NB4 (cell line): ENCODE data around the gene RCOR1.
A peak's percentile ranks its signal among the peaks of the same experiment; 100 is the strongest.

Experiments
- DNase-seq: peaks from one replicate; pipeline ENCODE4 v3.0.0; 2010; ENCODE audit warnings: low read depth
- H3K4me3 ChIP-seq: one replicate; pipeline ENCODE4 v1.5.1; 2011; ENCODE audit warnings: mild to moderate bottlenecking, low read depth, low read length, moderate library complexity
- CTCF ChIP-seq: IDR thresholded peaks from one replicate; pipeline ENCODE4 v1.5.1; 2012; ENCODE audit warnings: low read depth, low read length
- MAX ChIP-seq: IDR thresholded peaks from 2 replicates; pipeline ENCODE4 v1.6.1; 2011; ENCODE audit warnings: low read depth, low read length
- MYC ChIP-seq: IDR thresholded peaks from 2 replicates; pipeline ENCODE4 v1.6.1; 2011; ENCODE audit warnings: low read depth, low read length
- POLR2A ChIP-seq: IDR thresholded peaks from 2 replicates; pipeline ENCODE4 v1.6.1; 2011; ENCODE audit warnings: mild to moderate bottlenecking; ENCODE audit not compliant: insufficient read length; ENCODE audit errors: extremely low read depth

RCOR1 gene

GRCh38 chr14:102625564-102626296 lies 33.3 kb downstream of the RCOR1 start:
- TF ChIP-seq MYC (no peak), MAX (no peak), POLR2A (no peak), CTCF (no peak)
- no peak overlapping the region for H3K4me3 ChIP-seq
- no peak for DNase-seq

- DNase-seq: no peak
- no peak for TF ChIP-seq CTCF
- TF ChIP-seq MAX: no peak
- TF ChIP-seq POLR2A: no peak
- no peak for TF ChIP-seq MYC
- no peak overlapping the region for H3K4me3 ChIP-seq
Observed at GRCh38 chr14:102626530-102626929, 34.1 kb downstream of the RCOR1 start.

- no peak for DNase-seq
- no peak for TF ChIP-seq CTCF
- peak; percentile 87 for TF ChIP-seq MAX
- TF ChIP-seq POLR2A: no peak
- TF ChIP-seq MYC: peak; percentile 58; the same call in 1 of the 2 replicates
- H3K4me3 ChIP-seq: no peak overlapping the region
Observed at GRCh38 chr14:102629011-102629444, 36.6 kb downstream of the RCOR1 start.

- no peak for TF ChIP-seq CTCF
- TF ChIP-seq MYC: peak; percentile 9; the same call in 1 of the 2 replicates
- TF ChIP-seq POLR2A: no peak
- 0 out of 2 replicates have a peak, but pooled peaks have one; percentile 8 for TF ChIP-seq MAX
- DNase-seq: peak; percentile 60
- H3K4me3 ChIP-seq: no peak overlapping the region
Observed at GRCh38 chr14:102629808-102630350, 37.4 kb downstream of the RCOR1 start.

GRCh38 chr14:102630405-102630804 lies 38.0 kb downstream of the RCOR1 start:
- no peak overlapping the region for H3K4me3 ChIP-seq
- DNase-seq: no peak
- TF ChIP-seq MAX (no peak), POLR2A (no peak), MYC (no peak), CTCF (no peak)
